GM18498 (cell line): ENCODE measurements around the gene SEMA5A.
"Not testable (repeated sequence)": the region's sequence is repeated elsewhere in the genome, so short reads cannot be mapped to it uniquely, and the experiment has no call there.

Experiments used
- ATAC-seq: cut with Tn5 transposase; IDR thresholded peaks from one replicate; pipeline ENCODE4 v1.9.1; 2021; ENCODE audit warnings: mild to moderate bottlenecking, moderate library complexity; ENCODE audit not compliant: unreplicated experiment

The SEMA5A gene

DNA sequence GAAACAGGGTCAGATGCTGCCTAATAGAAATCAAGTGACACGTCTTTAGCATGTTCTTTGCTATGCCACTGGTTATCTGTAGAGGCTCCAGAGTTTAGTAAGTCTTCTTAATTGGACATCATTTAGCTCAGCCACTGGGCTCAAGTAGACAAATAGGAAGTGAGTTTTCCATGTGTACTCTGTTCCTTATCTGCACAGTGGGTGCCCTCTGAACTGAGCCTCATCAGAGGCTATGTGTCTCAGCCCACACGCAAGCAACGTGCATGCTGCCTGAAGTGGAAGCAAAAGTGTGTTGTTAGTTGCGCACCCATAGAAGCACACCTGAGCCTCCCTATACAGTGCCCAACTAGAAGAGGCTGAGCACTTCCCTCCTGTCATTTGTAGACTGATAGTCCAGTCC lies 134.7 kb downstream of the SEMA5A start:
- ATAC-seq: no peak

DNA sequence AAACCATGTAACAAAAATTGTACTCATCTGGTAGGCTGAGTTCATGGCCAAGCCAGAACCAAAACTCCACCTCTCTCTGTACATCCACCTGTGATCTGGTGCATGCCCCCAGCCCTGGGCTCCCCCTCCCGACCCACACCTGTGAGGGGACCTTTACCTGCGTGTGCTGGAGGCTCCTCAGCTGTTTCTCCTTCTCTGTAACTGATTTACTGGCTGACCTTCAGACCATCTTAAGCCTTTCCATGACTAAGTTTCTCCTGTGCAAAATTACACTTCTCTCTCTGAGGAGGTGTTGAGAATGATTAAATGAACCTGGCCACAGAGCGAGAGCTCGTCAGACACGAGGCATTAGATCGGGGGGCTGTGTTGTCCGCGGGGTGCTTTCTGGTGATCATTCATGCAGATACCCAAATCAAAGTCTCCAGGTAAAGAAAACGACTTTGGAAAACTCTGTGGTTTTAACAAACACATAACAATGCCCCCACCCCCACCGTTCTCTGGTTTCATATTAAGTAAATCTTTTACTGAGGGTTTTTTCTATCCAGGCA lies 136.4 kb downstream of the SEMA5A start:
- no peak for ATAC-seq

DNA sequence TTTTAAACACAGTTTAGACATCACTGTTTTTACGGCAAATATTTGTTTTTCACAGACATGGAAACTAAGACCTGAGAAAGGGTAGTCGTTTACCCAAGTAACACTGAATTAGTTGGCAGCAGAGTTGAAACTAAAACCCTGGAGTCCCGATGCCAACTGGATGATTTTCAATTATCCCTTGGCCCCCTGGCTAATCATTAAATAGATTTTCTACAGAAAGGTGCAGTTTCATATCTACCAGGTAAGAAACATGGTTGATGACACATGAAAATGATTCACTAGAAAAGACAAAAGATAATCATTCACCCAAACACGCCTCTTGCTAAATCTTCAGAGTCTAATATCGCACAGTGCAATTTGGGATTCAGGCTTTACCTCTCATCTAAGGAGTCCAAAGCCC lies 136.9 kb downstream of the SEMA5A start:
- no peak for ATAC-seq

GRCh38 chr5:9405196-9405754 lies 140.6 kb downstream of the SEMA5A start:
- peak; percentile 58 for ATAC-seq

GRCh38 chr5:9401786-9402472 lies 143.9 kb downstream of the SEMA5A start:
- no peak for ATAC-seq

- not testable (repeated sequence) for ATAC-seq
Measured at GRCh38 chr5:9399783-9400182, 146.1 kb downstream of the SEMA5A start.

DNA sequence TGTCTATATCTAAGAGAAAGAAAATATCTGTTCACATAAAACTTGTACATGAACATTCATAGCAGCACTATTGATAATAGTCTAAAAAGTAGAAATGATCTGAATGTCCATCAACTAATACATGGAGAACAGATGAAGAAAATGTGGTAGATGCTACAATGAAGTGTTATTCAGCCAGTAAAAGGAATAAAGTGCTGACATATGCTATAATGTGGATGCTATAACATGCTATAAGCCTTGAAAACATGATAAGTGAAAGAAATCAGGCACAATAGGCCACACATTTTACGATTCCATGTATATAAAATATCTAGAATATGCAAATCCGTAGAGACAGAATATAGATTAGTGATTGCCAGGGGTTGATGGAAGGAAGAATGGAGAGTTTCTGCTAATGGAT lies 146.8 kb downstream of the SEMA5A start:
- ATAC-seq: no peak

DNA sequence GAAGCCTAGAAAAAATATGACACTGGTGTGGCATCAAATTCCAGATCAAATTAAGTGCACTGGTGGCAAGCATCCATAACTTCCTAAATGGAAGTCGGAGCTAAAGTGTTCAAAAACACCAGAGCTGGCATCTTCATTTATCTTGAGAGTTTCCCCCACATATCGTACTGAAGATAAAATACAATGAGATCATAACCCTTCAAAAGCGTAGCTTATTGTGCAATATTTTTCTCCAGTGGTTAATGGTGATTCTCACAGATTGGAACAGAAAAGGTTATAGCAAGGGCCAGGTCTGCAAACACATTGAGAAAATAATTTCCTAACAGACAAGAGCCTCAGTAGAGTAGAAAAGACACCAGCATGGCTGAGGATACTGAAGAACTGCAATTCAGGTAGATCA lies 147.6 kb downstream of the SEMA5A start:
- ATAC-seq: no peak

DNA sequence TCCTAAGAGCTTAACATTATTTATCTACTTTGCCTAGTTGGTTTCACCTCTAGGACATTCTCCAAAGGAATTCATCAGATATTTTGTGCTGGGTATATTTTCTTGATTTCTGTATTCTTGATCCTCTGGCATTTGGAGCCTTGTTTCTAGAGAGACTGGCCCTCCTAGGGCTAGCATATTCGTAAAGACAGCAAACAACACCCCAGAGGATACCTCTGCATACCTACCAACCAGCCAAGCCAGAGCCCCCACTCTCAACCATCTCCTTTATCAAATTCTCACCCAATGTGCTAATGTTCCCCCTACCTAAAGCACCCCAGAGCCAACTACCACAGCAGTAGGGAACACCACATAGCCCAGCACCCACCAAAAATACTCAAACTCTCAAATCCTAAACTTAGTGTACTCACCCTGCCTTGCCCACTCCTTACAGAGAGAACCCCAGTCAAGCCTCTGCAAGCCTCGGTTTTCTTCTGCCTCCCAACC lies 149.5 kb downstream of the SEMA5A start:
- no peak for ATAC-seq

DNA sequence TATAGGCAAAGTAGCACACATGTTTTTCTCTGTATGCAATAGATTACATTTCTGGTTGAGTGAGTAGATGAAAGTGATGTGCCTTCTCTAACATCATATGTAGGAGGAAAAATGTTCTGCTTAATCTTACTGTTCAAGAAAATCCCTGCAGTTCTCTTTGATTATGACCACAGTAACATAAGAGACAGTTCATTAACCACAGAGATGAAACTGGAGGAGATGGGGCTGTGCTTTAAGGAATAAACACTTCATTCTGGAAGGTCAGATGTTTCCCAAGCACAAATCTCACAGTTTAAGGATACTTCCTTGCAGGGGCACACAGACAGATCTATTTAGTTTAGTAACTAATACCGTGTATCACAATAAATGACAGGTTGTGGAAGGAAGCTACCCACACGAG lies 150.2 kb downstream of the SEMA5A start:
- no peak for ATAC-seq

GRCh38 chr5:9394221-9394620 lies 151.7 kb downstream of the SEMA5A start:
- ATAC-seq: no peak

- ATAC-seq: no peak
Measured at GRCh38 chr5:9392625-9393024, 153.2 kb downstream of the SEMA5A start.

DNA sequence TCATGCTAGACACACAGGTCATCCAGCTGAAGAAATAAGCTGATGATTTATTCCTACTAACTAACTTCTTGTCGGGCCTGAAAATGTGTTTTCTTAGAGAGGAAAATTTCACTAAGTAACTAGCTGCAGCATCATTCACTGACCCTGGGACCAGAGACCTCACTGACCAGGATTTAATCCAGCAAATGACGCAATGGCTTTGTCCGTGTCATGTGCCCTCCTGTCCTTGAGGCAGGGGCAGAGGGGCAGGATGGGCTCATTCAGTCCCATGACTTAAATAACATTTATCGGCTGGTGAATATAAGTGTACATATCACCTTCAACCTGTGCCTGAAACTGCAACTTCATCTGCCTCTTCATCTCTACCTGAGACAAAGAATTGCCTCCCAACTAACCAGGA lies 154.8 kb downstream of the SEMA5A start:
- ATAC-seq: no peak

DNA sequence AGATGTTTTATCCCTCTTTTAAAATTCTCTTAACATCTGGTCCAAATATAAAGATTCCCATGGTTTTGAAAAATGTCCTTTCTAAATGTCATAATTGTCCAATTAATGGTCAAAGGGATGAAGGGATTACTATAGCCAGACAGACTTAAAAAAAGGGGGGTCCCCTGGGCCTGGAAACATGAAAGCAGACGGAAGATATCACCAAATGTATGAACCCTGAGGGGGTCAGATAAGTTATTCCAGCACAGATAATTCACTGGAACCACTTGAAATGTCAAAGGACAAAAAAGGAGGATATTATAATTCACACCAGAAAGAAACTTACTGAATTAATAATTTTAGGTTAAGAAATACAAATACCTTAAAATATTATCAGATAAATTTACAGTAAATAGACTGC lies 155.8 kb downstream of the SEMA5A start:
- no peak for ATAC-seq

GRCh38 chr5:9388941-9389674 lies 156.8 kb downstream of the SEMA5A start:
- ATAC-seq: no peak

- ATAC-seq: no peak
Measured at GRCh38 chr5:9387879-9388278, 158.0 kb downstream of the SEMA5A start.

DNA sequence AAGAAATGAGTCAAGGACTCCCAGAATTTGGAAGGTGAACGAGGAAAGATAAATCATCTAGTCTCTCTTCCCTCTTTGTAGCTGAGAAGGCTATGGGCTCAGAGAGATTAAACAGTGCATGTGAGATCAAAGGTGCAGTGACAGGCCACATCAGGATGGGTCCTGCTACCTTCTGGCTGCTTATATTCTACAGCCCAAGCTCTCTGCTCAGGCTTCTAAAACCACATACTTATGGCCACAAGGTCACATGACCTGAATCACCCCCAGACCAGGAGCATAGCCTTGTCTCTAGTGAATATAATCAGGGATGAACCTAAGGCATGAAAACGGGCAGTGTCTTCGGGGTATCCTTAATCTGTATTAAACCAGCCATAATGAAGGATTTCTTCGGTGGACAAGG lies 158.9 kb downstream of the SEMA5A start:
- no peak for ATAC-seq

- ATAC-seq: no peak
Measured at GRCh38 chr5:9382522-9382921, 163.4 kb downstream of the SEMA5A start.

DNA sequence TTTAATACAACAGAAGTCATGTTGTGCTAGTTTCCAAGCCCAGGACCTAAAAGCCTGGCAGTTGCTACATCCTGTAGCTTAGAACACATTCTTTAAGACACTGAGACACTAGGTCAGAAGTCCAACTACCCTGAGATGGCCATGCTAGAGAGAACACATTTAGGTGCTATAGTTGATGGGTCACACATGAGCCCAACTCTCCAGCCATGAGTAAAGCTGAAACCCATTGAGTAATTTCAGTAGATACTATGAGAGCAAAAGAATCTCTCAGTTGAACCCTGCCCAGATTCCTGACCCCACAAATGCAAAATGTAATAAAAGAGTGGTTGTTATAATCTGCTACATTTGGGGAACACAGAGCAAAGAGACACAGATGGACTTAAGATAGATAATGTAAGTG lies 164.4 kb downstream of the SEMA5A start:
- ATAC-seq: peak; percentile 79

- ATAC-seq: no peak
Measured at GRCh38 chr5:9380109-9380508, 165.8 kb downstream of the SEMA5A start.

GRCh38 chr5:9376363-9377117 lies 169.3 kb downstream of the SEMA5A start:
- no peak for ATAC-seq
